H1 (cell line): ENCODE results near the gene TIGD2. TPM values are rescaled to one million over a fixed set of nuclear protein-coding genes. Genes with fewer than 3 reads are reported as not detected.

Experiments
- CTCF ChIA-PET: fragments of 300-600 bp; sonication (Branson Sonifier 250); formaldehyde crosslinking; loops from one replicate; lab custom pipeline; 2021; ENCODE audit not compliant: partially characterized antibody; lab: Charles Lee
- POLR2A ChIA-PET: fragments of 300-600 bp; sonication (Branson Sonifier 250); formaldehyde crosslinking; loops from one replicate; lab custom pipeline; 2021; ENCODE audit warnings: inconsistent platforms; ENCODE audit not compliant: partially characterized antibody; lab: Charles Lee
- DNase-seq, 2 experiments: peaks; one replicate each; pipeline versions ENCODE4 v3.0.0 to v3.0.0-alpha.2; 2010 to 2022; ENCODE audit warnings: low spot score in 2 of 2, low read depth in 1 of 2, mixed read lengths in 1 of 2
- FAIRE-seq: peaks from 2 replicates; lab custom pipeline; 2011; peaks lifted over from hg19 to GRCh38; lab: Jason Lieb, UNC
- H2AFZ ChIP-seq: 2 replicates; pipeline ENCODE4 v1.8.1; 2012; ENCODE audit warnings: low read length, inconsistent platforms
- H2AK5ac ChIP-seq: 2 replicates; pipeline ENCODE4 v1.6.1; 2013; ENCODE audit warnings: low read depth, low read length
- H2BK120ac ChIP-seq: replicated peaks from 2 replicates; pipeline ENCODE3; 2013; ENCODE audit warnings: low read depth, low read length, inconsistent platforms
- H2BK12ac ChIP-seq: 2 replicates; pipeline ENCODE4 v1.6.1; 2013; ENCODE audit warnings: low read depth, low read length
- H2BK15ac ChIP-seq: 2 replicates; pipeline ENCODE4 v1.6.1; 2013; ENCODE audit warnings: low read length
- H2BK20ac ChIP-seq: 2 replicates; pipeline ENCODE4 v1.6.1; 2013; ENCODE audit warnings: low read length
- H2BK5ac ChIP-seq: 2 replicates; pipeline ENCODE4 v1.6.1; 2013; ENCODE audit warnings: low read depth, low read length
- H3K14ac ChIP-seq: 2 replicates; pipeline ENCODE4 v1.6.1; 2013; ENCODE audit warnings: inconsistent platforms; ENCODE audit not compliant: insufficient read length
- H3K18ac ChIP-seq: 2 replicates; pipeline ENCODE4 v1.6.1; 2013; ENCODE audit warnings: low read length; ENCODE audit errors: extremely low read depth
- H3K23ac ChIP-seq: 2 replicates; pipeline ENCODE4 v1.6.1; 2013; ENCODE audit warnings: inconsistent platforms; ENCODE audit not compliant: insufficient read length
- H3K23me2 ChIP-seq: 2 replicates; pipeline ENCODE4 v1.6.1; 2013; ENCODE audit warnings: low read depth, low read length
- H3K27ac ChIP-seq: 2 replicates; pipeline ENCODE4 v1.6.1; 2011; ENCODE audit warnings: low read depth, low read length, inconsistent platforms
- H3K27me3 ChIP-seq, 4 experiments: replicated peaks in 1 of 4; 1 replicate in 1 of 4; 2 replicates in 3 of 4; pipeline versions ENCODE4 v1.6.1 to v1.8.1; 2011 to 2013; ENCODE audit warnings: low read length in 3 of 4, mild to moderate bottlenecking in 3 of 4, inconsistent platforms in 2 of 4, mixed read lengths in 2 of 4, moderate library complexity in 1 of 4; ENCODE audit not compliant: control insufficient read depth in 3 of 4, insufficient read depth in 3 of 4; ENCODE audit errors: extremely low read depth in 1 of 4
- H3K36me3 ChIP-seq, 4 experiments: 2 replicates each; pipeline versions ENCODE4 v1.6.1 to v1.8.1; 2011 to 2013; ENCODE audit warnings: mild to moderate bottlenecking in 4 of 4, low read length in 3 of 4, moderate library complexity in 2 of 4, control low read depth in 1 of 4, inconsistent platforms in 1 of 4; ENCODE audit not compliant: insufficient read depth in 4 of 4, control insufficient read depth in 2 of 4
- H3K4ac ChIP-seq: replicated peaks from 2 replicates; pipeline ENCODE3; 2013; ENCODE audit warnings: low read length, low read depth, mixed read lengths, inconsistent platforms; ENCODE audit not compliant: insufficient read length
- H3K4me1 ChIP-seq, 4 experiments: replicated peaks in 1 of 4; 1 replicate in 1 of 4; 2 replicates in 3 of 4; pipeline versions ENCODE4 v1.6.1 to v1.8.1; 2011 to 2013; ENCODE audit warnings: low read length in 3 of 4, inconsistent platforms in 2 of 4, mixed read lengths in 1 of 4; ENCODE audit not compliant: insufficient read depth in 4 of 4, control insufficient read depth in 3 of 4
- H3K4me2 ChIP-seq, 2 experiments: 2 replicates each; pipeline versions ENCODE4 v1.6.1 to v1.8.1; 2011 to 2013; ENCODE audit warnings: low read depth in 2 of 2, low read length in 2 of 2, control low read depth in 1 of 2, inconsistent platforms in 1 of 2, mild to moderate bottlenecking in 1 of 2; ENCODE audit not compliant: insufficient read depth in 1 of 2
- H3K4me3 ChIP-seq, 4 experiments: fragments of 200-600, 300-600 bp in 1 of 4; sonication (generic), shearing (Covaris generic), sonication (Bioruptor Twin) in 1 of 4; 2 replicates each; pipeline versions ENCODE4 v1.5.1 to v1.8.1; 2011 to 2016; ENCODE audit warnings: low read length in 4 of 4, low read depth in 3 of 4, control low read depth in 2 of 4, inconsistent platforms in 2 of 4, mild to moderate bottlenecking in 2 of 4, mixed read lengths in 1 of 4, moderate library complexity in 1 of 4; ENCODE audit not compliant: insufficient read depth in 2 of 4; ENCODE audit errors: extremely low read depth in 1 of 4
- H3K56ac ChIP-seq: replicated peaks from 2 replicates; pipeline ENCODE3; 2013; ENCODE audit warnings: low read depth, mild to moderate bottlenecking, mixed read lengths, low read length, inconsistent platforms; ENCODE audit not compliant: insufficient read length
- H3K79me1 ChIP-seq: 2 replicates; pipeline ENCODE4 v1.6.1; 2013; ENCODE audit warnings: low read depth, low read length, control low read depth
- H3K79me2 ChIP-seq, 2 experiments: 2 replicates each; pipeline versions ENCODE4 v1.6.1 to v1.8.1; 2012 to 2013; ENCODE audit warnings: low read length in 2 of 2, mild to moderate bottlenecking in 2 of 2, inconsistent platforms in 1 of 2; ENCODE audit not compliant: insufficient read depth in 2 of 2, control insufficient read depth in 1 of 2
- H3K9ac ChIP-seq, 4 experiments: replicated peaks in 1 of 4; 1 replicate in 1 of 4; 2 replicates in 3 of 4; pipeline versions ENCODE4 v1.6.1 to v1.8.1; 2011 to 2013; ENCODE audit warnings: low read depth in 3 of 4, low read length in 3 of 4, control low read depth in 2 of 4, mild to moderate bottlenecking in 2 of 4, moderate library complexity in 2 of 4, inconsistent platforms in 1 of 4; ENCODE audit errors: extremely low read depth in 1 of 4
- H3K9me3 ChIP-seq, 2 experiments: 2 replicates each; pipeline versions ENCODE4 v1.6.1 to v1.8.1; 2012 to 2013; ENCODE audit warnings: mild to moderate bottlenecking in 2 of 2, moderate library complexity in 2 of 2, control low read depth in 1 of 2, inconsistent platforms in 1 of 2, low read depth in 1 of 2, low read length in 1 of 2, mixed read lengths in 1 of 2; ENCODE audit not compliant: insufficient read depth in 2 of 2
- H4K20me1 ChIP-seq, 2 experiments: replicated peaks in 1 of 2; 2 replicates each; pipeline versions ENCODE3 to v1.8.1; 2011 to 2013; ENCODE audit warnings: inconsistent platforms in 2 of 2, low read length in 2 of 2, mild to moderate bottlenecking in 1 of 2; ENCODE audit not compliant: insufficient read depth in 2 of 2, control insufficient read depth in 1 of 2
- H4K5ac ChIP-seq: 2 replicates; pipeline ENCODE4 v1.6.1; 2013; ENCODE audit warnings: low read length, low read depth, mixed read lengths, inconsistent platforms; ENCODE audit not compliant: insufficient read length
- H4K8ac ChIP-seq: 2 replicates; pipeline ENCODE4 v1.8.0; 2013; ENCODE audit warnings: mild to moderate bottlenecking, moderate library complexity, low read length, inconsistent platforms; ENCODE audit not compliant: insufficient read depth; ENCODE audit errors: extremely low read depth
- H4K91ac ChIP-seq: replicated peaks from 2 replicates; pipeline ENCODE3; 2013; ENCODE audit warnings: low read length, mixed read lengths, inconsistent platforms; ENCODE audit not compliant: insufficient read length
- BCL11A ChIP-seq, 2 experiments: IDR thresholded peaks; one replicate each; pipeline ENCODE4 v1.6.1; 2011; ENCODE audit warnings: low read depth in 2 of 2, low read length in 2 of 2, mild to moderate bottlenecking in 2 of 2
- CBX5 ChIP-seq: fragments of 300-800, 300-1000 bp; sonication (generic); IDR thresholded peaks from 2 replicates; pipeline ENCODE4 v1.7.1; 2016; ENCODE audit warnings: antibody characterized with exemption, low read length, low read depth
- CEBPB ChIP-seq: IDR thresholded peaks from 2 replicates; pipeline ENCODE4 v1.6.1; 2012; ENCODE audit warnings: low read depth, low read length
- CHD1 ChIP-seq: IDR thresholded peaks from 2 replicates; pipeline ENCODE4 v1.6.1; 2012; ENCODE audit warnings: low read depth, low read length, improper control_type of control experiment
- EGR1 ChIP-seq: IDR thresholded peaks from 2 replicates; pipeline ENCODE4 v1.6.1; 2011; ENCODE audit warnings: low read depth, low read length, borderline replicate concordance
- EP300 ChIP-seq, 2 experiments: IDR thresholded peaks; 1 replicate in 1 of 2; 2 replicates in 1 of 2; pipeline ENCODE4 v1.6.1; 2011 to 2012; ENCODE audit warnings: low read depth in 2 of 2, low read length in 2 of 2, mild to moderate bottlenecking in 2 of 2, borderline replicate concordance in 1 of 2, inconsistent platforms in 1 of 2, moderate library complexity in 1 of 2
- POLR2A ChIP-seq, 2 experiments: IDR thresholded peaks; 1 replicate in 1 of 2; 2 replicates in 1 of 2; pipeline ENCODE4 v1.6.1; 2011; ENCODE audit warnings: low read depth in 2 of 2, low read length in 2 of 2, mild to moderate bottlenecking in 2 of 2; ENCODE audit errors: control extremely low read depth in 1 of 2
- POLR2AphosphoS5 ChIP-seq: IDR thresholded peaks from 2 replicates; pipeline ENCODE4 v1.6.1; 2011; ENCODE audit warnings: low read depth, low read length
- RFX5 ChIP-seq: IDR thresholded peaks from 2 replicates; pipeline ENCODE4 v1.6.1; 2011; ENCODE audit warnings: low read depth, low read length, improper control_type of control experiment, borderline replicate concordance
- RXRA ChIP-seq: IDR thresholded peaks from 2 replicates; pipeline ENCODE4 v1.6.1; 2011; ENCODE audit warnings: low read depth, mild to moderate bottlenecking, low read length, moderate library complexity; ENCODE audit not compliant: insufficient read depth
- SIRT6 ChIP-seq: IDR thresholded peaks from one replicate; pipeline ENCODE4 v1.7.1; 2012; ENCODE audit warnings: low read length, inconsistent platforms
- SUZ12 ChIP-seq: fragments of 200-600 bp; sonication (generic); IDR thresholded peaks from 2 replicates; pipeline ENCODE4 v1.6.1; 2012; ENCODE audit warnings: mild to moderate bottlenecking, inconsistent platforms, low read length, moderate library complexity, mixed read lengths
- TAF1 ChIP-seq: IDR thresholded peaks from 2 replicates; pipeline ENCODE4 v1.6.1; 2011; ENCODE audit warnings: mild to moderate bottlenecking, low read depth, low read length
- YY1 ChIP-seq: IDR thresholded peaks from 2 replicates; pipeline ENCODE4 v1.6.1; 2011; ENCODE audit warnings: low read depth, mild to moderate bottlenecking, low read length
- WGBS, 2 experiments: shearing (Covaris generic) in 1 of 2; methylation state at CpG; one replicate each; pipeline versions ENCODE4 v1.1.6 to v1.1.7; 2013 to 2015; ENCODE audit warnings: low lambda C conversion rate in 2 of 2, mixed read lengths in 2 of 2, inconsistent platforms in 1 of 2, low coverage in 1 of 2, missing lambda C conversion rate in 1 of 2; ENCODE audit not compliant: insufficient replicate concordance in 2 of 2, insufficient coverage in 1 of 2, insufficient read length in 1 of 2; ENCODE audit errors: extremely low coverage in 1 of 2, missing lambda C conversion rate in 1 of 2; 5-methylcytosine and 5-hydroxymethylcytosine counted together
- polyA plus RNA-seq, 7 experiments: library from polyadenylated mRNA; depleted of rRNA in 3 of 7; stranded (reverse) in 5 of 7; unstranded in 2 of 7; fragments of >200 nt in 5 of 7; fragments of 200-250 nt in 2 of 7; gene quantifications; 1 replicate in 5 of 7; 2 replicates in 1 of 7; 4 replicates in 1 of 7; pipeline versions ENCODE4 v1.2.1 to v1.2.3, GENCODE V29; 2011 to 2013; ENCODE audit warnings: missing spikeins in 2 of 7, mixed read lengths in 2 of 7
- total RNA-seq: library from RNA; stranded (reverse); fragmentation: NEBNext Ultra II Directional; extraction: Animal tissue kit (Norgen Biotek cat#: 25700); gene quantifications from 2 replicates; pipeline ENCODE4 v1.2.1, GENCODE V29; 2021

TIGD2 gene
- total and polyA plus RNA-seq, 2 of the 8 experiments (the other 6 are each of a cell fraction or from before 2014, with no cell fraction given), result 2.4 to 5.7 TPM

DNA sequence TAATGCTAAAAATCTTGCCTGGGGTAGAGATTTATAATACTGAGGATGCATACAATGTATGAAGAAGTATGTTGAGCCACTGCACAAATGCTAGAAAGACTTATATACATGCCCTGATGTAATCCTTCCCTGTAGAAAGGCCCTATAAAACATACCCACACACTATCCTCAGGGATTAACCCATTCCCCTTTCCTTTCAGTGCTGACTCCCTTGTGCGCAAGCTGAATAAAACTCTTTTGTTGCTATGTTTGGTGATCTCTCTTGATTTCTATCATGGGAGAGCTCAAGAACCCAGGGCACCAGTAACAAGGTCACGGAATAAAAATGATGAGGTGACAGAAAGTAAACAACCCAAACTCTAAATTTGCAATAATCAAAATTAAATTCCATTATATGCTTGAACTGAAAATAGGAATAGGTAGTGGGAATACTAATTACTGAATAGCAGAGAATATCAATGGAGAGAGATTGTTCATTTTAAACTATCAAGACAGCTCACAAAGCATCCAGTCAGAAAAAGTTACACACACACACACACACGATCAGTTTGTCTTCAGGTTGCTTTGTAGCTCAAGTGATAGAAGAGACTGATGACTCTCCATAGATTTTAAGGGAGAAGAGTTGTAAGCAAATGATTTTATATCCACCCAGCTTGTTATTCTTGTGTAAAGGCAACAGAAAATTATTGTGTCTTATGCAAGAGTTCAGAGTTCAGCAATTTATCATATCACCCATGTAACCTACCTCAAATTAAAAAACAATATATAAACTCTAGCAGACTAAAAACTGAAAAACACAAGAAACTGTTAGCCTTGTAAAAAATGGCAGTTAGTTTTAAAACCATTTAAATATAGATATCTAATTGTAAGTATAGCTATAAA lies 14.8 kb downstream of the TIGD2 start:
- no peak overlapping the region for H2BK5ac ChIP-seq
- FAIRE-seq, result no peak
- no peak overlapping the region for H3K9ac ChIP-seq
- H3K79me2 ChIP-seq, result no peaks in the 10 kb centered on the region
- DNase-seq, result no peak
- H3K4ac ChIP-seq, result no peak overlapping the region
- POLR2A ChIA-PET, result no interaction called here
- no peak overlapping the region for H2BK15ac ChIP-seq
- no peak overlapping the region for H4K91ac ChIP-seq
- H2BK12ac ChIP-seq, result no peak overlapping the region
- H2AFZ ChIP-seq, result no peak overlapping the region
- H3K56ac ChIP-seq, result no peak overlapping the region
- CTCF ChIA-PET, result interaction anchor here (2.3 kb wide), 1 partner anchor 11 kb away, joined by 7 read pairs; no protein-coding TSS in a partner anchor
- H3K23ac ChIP-seq, result no peak overlapping the region
- H4K20me1 ChIP-seq, result no peaks in the 10 kb centered on the region
- peaks cover 0 to 5% of the 10 kb centered on the region in 2 experiments; a peak in 1 of 4 replicates for H3K9me3 ChIP-seq
- no peaks in the 10 kb centered on the region for H3K4me1 ChIP-seq
- no peak overlapping the region for H3K4me2 ChIP-seq
- no peaks in the 10 kb centered on the region for H3K79me1 ChIP-seq
- no peak overlapping the region for H2BK20ac ChIP-seq
- no peak overlapping the region for H4K8ac ChIP-seq
- WGBS, 2 experiments, result 90% methylated on average over 3 of the region's 3 CpGs; no CpG with 5 or more reads in 1 of the 2 experiments
- no peak overlapping the region for H3K18ac ChIP-seq
- H4K5ac ChIP-seq, result no peak overlapping the region
- H2AK5ac ChIP-seq, result no peak overlapping the region
- no peaks in the 10 kb centered on the region for H3K23me2 ChIP-seq
- H3K14ac ChIP-seq, result no peak overlapping the region
- H3K27me3 ChIP-seq, result no peaks in the 10 kb centered on the region
- no peak overlapping the region for H3K4me3 ChIP-seq
- H2BK120ac ChIP-seq, result no peak overlapping the region
- H3K27ac ChIP-seq, result no peak overlapping the region
- H3K36me3 ChIP-seq, result 0 out of 8 replicates have a peak, but pooled peaks cover 0 to 3% (median 0%) of the 10 kb centered on the region in 4 experiments
- TF ChIP-seq EGR1 (no peak), CBX5 (no peak), YY1 (no peak), SUZ12 (no peak), CEBPB (no peak), POLR2A (IDR thresholded peaks at IDR 0.05; ENCODE audit: control extremely low read depth in 1 of 2, low read depth in 2 of 2, low read length in 2 of 2) (no peak), RFX5 (no peak), EP300 (IDR thresholded peaks at IDR 0.05; ENCODE audit: borderline replicate concordance in 1 of 2, low read depth in 2 of 2, low read length in 2 of 2) (no peak), POLR2AphosphoS5 (no peak), TAF1 (no peak), SIRT6 (no peak), BCL11A (IDR thresholded peaks at IDR 0.05; ENCODE audit: low read depth in 2 of 2, low read length in 2 of 2) (no peak), CHD1 (no peak), RXRA (no peak)
